GM13976 (cell line): ENCODE data around the gene LRRC2.

Experiments used
- DNase-seq: peaks from one replicate; pipeline ENCODE4 v3.0.0; 2012; ENCODE audit warnings: low spot score
- in situ Hi-C: fragments of 300-500 bp; cut with MboI; formaldehyde crosslinking; loops from one replicate; pipeline ENCODE4 v1.12.0; 2022; ENCODE audit warnings: low sequenced_read_pairs, mixed read lengths, inconsistent platforms; ENCODE audit not compliant: unreplicated experiment
- TF ChIP-seq, protein P1 (sequence below): IDR thresholded peaks from 2 replicates; pipeline ENCODE4 v1.5.1; 2012; ENCODE audit warnings: borderline replicate concordance, mild to moderate bottlenecking; ENCODE audit not compliant: insufficient read depth; ENCODE audit errors: extremely low read depth, missing control alignments, control extremely low read depth

The LRRC2 gene

GRCh38 chr3:46558184-46559043 lies 7.7 kb downstream of the LRRC2 start:
- TF ChIP-seq, protein P1, sequence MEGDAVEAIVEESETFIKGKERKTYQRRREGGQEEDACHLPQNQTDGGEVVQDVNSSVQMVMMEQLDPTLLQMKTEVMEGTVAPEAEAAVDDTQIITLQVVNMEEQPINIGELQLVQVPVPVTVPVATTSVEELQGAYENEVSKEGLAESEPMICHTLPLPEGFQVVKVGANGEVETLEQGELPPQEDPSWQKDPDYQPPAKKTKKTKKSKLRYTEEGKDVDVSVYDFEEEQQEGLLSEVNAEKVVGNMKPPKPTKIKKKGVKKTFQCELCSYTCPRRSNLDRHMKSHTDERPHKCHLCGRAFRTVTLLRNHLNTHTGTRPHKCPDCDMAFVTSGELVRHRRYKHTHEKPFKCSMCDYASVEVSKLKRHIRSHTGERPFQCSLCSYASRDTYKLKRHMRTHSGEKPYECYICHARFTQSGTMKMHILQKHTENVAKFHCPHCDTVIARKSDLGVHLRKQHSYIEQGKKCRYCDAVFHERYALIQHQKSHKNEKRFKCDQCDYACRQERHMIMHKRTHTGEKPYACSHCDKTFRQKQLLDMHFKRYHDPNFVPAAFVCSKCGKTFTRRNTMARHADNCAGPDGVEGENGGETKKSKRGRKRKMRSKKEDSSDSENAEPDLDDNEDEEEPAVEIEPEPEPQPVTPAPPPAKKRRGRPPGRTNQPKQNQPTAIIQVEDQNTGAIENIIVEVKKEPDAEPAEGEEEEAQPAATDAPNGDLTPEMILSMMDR, result peak; percentile 86

DNA sequence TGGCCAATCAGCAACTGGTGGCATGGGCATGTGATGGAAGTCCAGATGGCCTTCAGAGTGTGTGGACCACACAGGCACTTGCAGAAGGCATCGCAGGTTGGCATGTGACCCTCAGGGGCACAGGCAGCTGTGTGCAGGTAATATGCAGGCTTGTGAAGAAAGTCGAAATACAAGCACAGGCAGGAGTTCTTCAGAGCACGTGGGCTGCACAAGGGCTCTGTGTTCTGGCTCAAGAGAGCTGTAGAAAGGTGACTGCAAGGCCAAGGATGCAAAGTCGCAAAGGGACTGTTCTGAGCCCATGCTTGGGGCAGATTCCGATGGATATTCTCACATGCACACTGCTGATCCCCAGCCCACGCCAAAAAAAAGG lies 8.3 kb downstream of the LRRC2 start:
- in situ Hi-C loops, result no loop called here
- no peak for DNase-seq
- TF ChIP-seq, protein P1, result no peak

More at GRCh38 chr3:46558184-46559043, 7.7 kb downstream of the LRRC2 start:
- peak; percentile 81 for DNase-seq
- in situ Hi-C loops, result no loop called here

DNA sequence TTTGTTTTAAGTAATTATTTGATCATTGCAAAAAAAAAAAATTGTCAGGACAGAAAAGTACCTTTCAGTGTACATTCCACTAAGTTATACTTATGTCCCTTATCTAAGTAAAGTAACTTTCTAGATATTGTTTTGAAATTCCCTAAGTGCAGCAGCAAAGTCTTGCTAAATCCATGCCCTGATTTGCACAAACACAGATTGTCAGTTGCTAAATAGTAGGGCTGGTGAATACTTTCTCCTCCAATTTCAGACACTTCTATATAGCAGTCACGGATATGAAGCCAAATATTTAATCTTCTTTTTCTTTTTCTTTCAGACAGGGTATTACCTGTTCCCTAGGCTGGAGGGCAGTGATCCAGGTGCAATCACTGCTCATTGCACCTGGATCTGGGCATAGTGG lies 12.9 kb downstream of the LRRC2 start:
- in situ Hi-C loops, result no loop called here
- no peak for DNase-seq
- TF ChIP-seq, protein P1, result no peak

DNA sequence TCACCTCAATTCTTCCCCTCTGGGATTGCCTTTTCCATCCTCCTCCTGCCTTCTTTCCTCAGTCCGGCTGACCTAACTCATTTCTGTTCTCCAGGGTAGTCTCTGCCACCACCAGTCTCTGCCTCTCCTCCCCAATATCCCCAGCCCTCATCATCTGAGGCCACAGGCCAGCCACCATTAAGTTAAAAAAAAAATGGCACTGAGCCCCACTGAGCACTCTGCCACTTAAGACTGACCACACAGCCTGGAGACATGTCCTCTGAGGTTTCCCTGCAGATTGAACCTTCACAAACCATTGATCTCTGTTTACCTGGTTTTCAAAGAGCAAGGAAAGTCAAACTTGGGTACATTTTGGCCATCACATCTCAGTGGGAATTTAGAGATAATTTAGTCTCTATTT lies 13.6 kb downstream of the LRRC2 start:
- TF ChIP-seq, protein P1, result no peak
- in situ Hi-C loops, result no loop called here
- DNase-seq, result no peak

DNA sequence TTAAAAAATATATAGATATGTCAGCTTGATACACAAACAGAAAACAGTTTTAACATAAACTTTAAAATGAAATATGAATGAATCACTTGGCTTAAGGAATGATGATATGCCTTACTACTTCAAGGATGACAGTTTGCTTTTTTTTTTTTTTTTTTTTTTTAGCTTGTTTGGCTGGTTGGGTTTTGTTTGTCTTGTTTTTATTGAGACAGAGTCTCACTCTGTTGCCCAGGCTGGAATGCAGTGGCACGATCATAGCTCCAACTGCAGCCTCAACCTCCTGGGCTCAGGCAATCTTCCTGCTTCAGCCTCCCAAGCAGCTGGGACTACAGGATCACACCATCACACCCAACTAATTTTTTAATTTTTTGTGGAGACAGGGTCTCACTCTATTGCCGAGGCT lies 14.5 kb downstream of the LRRC2 start:
- no peak for DNase-seq
- TF ChIP-seq, protein P1, result no peak
- in situ Hi-C loops, result no loop called here

- TF ChIP-seq, protein P1, result no peak
- DNase-seq, result no peak
- in situ Hi-C loops, result loop anchor here (5.0 kb wide), 1 partner anchor 48 kb away; no protein-coding TSS in a partner anchor
Measured at GRCh38 chr3:46549989-46550388, 16.1 kb downstream of the LRRC2 start.
